Activated T-cell treated with anti-CD3 and anti-CD28 coated beads for 48 hours (primary cell): ENCODE data around the gene APOL6.

ENCODE experiments used
- DNase-seq: peaks from one replicate; pipeline ENCODE4 v3.0.0-alpha.2; 2020; ENCODE audit warnings: low read depth

APOL6 gene, protein sequence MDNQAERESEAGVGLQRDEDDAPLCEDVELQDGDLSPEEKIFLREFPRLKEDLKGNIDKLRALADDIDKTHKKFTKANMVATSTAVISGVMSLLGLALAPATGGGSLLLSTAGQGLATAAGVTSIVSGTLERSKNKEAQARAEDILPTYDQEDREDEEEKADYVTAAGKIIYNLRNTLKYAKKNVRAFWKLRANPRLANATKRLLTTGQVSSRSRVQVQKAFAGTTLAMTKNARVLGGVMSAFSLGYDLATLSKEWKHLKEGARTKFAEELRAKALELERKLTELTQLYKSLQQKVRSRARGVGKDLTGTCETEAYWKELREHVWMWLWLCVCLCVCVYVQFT

DNA sequence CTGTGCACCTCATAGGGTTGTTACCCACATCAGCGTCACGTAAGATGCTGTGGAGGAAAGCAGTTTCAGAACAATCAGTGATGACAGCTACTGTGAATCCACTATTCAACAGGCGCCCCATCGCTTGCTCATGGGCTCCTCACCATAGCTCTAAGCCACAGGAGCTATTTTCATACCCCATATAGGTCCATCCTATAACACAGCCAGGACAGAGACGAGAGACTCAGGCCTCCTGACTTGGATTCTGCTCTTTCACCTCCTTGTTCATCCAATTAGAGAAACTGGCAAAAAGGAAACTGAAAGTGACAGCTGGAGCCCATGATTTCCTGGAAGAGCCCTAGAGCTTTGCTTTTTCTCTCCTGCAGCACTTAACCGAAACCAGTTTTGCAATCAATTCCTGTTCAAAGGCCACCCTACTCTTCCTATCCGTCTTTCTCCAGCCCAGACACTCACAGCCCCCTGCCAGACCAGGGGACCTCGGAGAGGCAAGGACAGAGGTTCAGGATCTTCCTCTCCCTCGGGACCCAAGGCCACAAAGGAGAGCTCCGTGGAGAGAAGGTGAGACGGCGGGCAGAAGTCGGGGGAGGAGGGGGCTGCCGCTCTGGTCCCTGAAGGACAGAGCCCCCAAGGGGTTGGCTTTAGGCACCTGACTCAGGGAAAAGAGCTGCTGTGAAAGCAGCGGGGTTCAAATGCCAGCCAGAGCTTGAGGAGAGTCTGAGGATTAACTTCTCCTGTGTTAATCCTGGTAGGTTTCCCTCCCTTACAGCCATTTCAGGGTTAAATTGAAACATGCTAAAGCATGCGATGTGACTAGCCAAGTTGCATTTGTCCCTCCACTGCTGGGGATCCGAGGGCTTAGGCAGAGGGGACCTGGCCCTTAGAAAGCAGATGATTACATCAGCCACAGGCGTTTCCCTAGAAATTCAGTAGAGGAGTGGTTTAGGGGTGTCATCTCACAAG lies at the start of gene APOL6:
Gene APOL6 (plus strand): TSS at position 381 of the 960 bp plus-strand sequence. CDS start 7,980 bp downstream, outside the sequence.
- peak; percentile 49 for DNase-seq

DNA sequence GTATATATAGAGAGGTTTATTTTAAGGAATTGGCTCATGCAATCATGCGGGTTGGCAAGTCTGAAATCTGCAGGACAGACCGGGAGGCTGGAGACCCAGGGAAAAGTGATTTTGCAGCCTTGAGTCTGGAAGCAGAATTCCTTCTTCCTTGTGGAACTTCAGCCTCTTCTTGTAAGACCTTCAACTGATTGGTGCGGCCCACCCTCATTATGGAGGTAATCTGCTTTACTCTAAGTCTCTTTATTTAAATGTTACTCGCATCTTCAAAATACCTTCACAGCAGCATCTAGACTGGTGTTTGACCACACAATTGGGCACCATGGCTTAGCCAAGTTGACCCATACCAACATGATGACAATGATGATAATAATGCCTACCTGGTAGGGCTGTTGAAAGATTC lies 48.9 kb upstream of the APOL6 start:
- no peak for DNase-seq

DNA sequence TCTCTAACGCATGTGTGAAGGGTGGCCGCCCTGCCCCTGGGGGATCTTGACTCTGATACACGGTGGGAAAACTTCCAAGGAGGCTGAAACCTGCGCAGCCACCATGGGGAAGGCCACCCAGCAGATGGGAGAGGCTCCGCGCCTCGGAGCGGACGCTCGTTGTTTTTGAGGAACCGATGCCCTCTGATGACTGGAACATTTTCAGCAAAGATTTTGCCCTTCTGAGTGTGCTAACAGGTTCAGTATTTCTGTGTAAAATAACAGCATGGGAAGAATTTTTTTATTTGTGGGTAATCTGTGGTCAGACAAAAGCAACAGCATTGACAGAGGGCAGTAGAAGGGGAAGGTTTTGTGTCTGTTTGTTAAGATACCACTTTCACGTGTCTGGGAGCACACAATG lies 47.8 kb upstream of the APOL6 start:
- no peak for DNase-seq

DNA sequence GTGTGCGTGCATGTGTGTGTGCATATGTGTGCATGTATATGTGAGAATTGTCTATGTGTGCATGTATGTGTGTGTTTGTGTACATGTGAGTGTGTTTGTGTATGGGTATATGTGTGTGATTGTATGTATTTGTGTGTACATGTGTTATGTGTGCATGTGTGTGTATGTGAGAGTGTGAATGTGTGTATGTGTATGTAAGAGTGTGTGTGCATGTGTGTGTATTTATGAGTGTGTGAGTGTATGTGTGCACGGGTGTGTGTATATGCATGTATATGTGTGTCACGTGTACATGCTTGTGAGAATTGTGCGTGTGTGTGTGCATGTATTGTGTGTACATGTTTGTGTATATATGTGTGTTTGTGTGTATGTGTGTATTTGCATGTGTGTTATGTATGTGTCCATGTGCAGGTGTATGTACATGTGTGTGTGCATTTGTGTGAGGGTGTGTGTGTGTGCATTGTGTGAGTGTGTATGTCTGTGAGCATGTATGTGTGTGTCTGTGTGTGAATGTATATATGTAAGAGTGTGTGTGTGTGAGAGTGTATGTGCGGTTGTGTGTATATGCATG lies 47.1 kb upstream of the APOL6 start:
- no peak for DNase-seq

DNA sequence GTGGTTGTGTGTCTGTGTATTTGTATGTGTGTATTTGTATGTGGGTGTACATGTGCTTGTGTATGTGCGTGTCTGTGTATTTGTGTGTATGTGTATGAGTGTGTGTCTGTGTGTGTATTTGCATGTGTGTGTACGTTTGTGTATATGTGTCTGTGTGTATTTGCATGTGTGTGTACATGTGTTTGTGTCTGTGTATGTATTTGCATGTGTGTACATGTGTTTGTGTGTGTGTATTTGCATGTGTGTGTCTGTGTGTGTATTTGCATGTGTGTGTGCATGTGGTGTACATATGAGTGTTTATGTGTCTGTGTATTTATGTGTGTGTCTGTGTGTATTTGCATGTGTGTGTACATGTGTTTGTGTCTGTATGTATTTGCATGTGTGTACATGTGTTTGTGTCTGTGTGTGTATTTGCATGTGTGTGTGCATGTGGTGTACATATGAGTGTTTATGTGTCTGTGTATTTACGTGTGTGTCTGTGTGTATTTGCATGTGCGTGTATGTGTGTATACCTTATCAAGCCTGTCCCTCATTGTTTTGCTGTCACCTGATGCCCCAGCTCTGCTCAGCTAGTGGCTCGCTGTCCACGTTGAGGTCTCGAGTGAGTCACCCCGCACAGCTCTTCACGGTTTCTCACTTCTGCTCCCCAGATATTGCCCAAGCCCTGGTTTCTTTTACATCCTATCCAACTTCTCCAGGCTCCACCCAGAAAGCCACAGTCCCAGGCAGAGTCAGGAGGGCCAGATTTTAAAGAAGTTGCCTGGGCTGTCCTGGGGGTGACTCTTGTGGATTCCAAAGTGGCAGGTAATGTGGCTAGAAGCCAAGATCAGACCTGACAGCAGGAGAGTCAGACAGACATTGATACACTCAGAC lies 46.3 kb upstream of the APOL6 start:
- DNase-seq = no peak

DNA sequence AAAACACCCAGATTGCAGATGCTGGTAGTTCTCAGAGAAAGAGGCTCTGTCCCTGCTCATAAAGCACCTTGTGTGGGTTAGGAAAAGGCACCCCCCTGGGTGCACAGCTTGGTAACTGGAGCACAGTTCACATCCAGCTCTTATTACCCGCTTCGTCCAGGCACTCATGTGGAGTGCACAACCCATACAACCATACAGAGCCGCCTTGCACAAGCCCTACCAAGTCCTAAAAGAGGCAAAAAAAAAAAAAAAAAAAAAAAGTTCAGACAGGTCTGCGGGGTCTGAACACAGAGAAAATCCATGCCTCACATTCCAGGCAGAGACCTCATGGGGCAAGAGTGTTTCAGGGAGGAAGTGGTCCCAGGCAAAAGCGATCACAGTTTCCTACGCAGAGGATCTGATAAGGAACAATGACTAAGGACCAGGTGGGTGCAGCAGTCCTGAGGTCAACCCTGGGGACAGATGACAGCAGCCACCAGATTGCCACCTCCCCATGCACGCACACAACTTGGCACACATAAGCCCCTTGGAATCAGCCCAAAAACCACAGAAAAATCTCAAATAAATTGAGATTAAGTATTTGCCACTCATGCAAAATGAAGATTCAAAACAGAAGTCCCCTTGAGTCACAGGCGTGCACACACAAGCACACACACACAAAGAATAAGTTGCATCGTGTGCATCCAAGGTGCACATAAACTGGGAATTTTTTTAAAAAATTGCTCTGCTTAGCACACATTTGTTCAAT lies 43.5 kb upstream of the APOL6 start:
- DNase-seq = peak; percentile 27

DNA sequence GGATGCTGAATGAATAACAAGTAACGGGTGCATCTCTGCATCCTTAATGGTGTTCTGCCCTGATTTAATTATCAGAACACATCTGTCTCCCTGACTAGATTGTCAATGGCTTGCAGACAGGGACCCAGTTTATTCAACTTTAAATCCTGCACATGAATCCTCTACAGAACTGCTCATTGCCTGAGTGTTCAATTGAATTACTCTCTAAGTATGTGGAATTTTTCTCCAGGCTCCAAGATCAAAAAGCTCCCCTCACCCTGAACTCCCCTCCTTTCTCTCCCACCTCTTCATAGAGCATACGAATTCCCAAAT lies 42.9 kb upstream of the APOL6 start:
- no peak for DNase-seq

DNA sequence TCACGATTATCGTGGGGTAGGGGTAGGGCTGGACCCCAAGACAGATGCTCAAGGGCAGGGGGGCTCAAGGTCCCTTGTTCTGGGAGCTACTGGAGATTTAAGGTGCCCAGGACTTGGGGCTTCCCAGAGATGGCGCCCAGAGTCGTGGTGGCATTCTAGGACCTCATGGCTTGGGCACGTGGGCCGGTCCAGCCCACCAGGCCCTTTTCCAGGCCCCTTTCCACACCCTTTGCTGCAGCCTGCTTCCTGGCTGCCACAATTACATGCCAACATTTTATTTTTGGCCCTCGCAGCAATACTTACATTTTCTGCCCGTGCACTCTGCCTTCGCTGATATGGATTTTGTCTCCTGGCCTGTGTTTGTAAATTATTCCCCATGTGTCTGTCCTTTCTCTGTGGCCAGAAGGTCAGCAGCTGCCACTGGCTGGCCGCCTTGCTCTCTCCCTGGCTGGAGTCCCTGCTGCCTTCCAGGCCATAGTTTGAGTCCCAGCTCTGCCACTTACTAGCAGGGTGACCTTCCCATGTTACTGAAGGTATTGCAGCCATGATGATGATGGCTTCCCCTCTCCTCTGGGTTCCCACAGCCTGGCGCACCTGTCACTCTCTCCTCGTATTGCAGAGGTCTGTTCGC lies 42.3 kb upstream of the APOL6 start:
- no peak for DNase-seq

DNA sequence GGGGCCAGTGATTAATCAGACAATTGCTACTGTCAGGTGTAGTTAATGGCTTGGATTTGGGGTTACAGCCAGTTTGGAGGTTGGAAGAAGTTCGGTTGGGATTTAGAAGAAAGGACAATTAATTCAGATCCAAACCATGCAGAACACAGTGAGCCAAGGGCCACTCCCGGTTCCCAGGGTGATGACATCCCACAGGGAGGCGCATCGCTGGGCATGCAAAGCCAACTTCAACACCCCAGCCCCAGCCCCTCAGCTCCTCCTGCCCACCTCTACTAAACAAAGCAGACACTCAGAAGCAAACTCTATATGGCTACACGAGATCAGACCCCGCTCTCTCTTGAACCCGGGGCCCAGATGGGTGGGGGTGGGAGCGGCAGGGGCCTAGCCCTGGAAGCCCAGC lies 41.3 kb upstream of the APOL6 start:
- DNase-seq = no peak

DNA sequence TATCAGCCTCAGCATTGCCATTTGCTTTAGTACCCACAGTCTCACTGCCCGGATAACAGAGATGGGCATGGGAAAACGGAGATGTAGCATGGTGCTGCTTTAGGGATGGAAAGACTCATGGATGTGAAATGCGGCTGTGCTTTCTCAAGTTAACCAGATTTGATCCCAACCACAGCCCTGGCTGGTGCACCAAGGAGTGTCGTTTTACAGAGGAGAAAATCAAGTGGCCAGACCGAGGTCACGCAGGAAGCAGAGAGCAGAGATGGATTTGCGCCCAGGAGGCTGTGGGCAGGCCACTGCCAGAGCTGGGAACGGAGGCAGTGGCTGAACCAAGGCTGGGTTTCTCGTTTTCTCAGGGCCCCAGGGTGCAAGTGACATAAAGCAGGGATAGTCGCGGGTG lies 40.2 kb upstream of the APOL6 start:
- no peak for DNase-seq

DNA sequence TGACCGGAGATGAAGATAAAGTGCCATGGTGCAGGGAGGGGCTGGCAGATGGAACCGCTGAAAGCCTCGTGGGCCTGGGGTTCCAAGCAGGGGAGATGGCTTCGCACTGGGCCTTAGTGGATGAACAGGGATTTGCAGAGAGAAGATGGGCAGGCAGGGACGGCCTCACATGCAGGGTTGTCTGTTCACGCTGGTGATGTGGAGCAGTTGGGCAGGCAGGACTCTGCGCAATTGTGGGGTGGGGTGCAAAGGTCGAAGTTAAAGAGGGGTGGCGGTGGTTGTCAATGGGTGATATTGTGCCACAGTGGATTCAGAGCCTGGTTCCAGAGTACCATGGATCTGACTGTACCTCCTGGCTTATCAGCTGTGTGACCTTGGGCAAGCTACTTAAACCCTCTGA lies 39.0 kb upstream of the APOL6 start:
- no peak for DNase-seq

DNA sequence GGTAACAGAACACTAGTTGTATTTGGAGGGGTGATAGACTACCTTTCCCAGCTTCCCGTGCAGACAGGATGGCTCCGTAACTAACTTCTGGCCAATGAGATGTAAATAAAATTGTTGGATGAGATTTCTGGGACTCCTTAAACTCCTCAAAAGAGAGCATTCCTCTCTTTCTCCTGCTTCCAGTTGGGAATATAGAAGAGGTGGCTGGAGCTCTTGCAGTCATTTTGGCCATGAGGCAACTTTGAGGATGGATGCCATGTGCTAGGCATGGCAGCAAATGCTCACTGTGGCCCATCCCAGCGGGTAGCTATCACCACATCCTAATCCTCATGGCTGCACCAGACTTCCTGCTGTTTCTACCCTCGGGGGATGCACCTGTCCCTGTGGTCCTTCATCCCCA lies 38.5 kb upstream of the APOL6 start:
- DNase-seq = no peak

DNA sequence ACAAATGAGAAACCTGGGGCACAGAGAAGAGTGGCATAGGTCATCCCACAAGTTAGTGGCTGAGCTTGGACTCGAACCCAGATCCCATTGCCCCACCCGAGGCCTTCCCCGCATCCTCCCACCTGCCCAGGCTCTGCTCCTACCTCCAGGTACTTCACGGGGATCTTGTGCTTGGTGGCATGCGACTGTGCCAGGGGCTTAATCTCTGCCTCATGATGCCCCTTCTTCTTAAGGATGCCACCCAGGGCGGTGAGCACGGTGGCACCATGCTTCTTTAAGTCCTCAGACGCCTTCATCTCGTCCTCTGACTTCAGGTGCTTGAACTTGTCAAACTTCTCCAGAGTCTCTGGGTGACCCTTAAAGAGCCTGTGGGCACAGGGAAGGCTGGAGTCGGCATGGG lies 37.5 kb upstream of the APOL6 start:
- DNase-seq = no peak

DNA sequence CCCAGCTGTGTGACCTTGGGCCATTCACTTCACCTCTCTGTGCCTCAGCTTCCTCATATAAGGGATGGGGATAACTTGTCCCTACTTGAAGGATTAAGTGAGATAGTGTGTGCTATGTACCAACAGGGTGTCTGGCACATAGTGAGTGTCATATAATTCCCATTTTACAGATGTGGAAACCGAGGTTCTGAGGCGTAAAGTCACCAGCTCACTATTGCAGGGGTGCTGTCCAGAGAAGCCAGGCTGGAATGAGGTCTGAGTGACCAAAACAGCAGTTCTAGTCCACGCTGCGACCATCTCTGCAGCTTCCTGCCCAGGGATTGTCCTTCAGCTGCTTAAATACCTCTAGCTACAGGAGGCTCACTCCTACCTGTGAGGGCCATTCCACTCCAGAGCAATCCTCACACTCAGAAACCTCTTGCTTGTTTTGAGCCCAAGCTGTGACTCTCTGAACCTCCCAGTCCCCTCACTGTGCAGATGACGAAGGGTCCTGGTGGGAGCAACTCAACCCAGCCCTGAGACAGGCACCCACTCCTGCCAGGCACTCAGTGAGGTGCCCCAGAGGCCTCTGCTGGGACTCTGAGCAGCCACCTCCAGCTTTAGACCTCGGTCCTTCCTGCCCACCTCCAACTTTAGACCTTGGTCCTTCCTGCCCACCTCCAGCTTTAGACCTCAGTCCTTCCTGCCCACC lies 36.9 kb upstream of the APOL6 start:
- no peak for DNase-seq

DNA sequence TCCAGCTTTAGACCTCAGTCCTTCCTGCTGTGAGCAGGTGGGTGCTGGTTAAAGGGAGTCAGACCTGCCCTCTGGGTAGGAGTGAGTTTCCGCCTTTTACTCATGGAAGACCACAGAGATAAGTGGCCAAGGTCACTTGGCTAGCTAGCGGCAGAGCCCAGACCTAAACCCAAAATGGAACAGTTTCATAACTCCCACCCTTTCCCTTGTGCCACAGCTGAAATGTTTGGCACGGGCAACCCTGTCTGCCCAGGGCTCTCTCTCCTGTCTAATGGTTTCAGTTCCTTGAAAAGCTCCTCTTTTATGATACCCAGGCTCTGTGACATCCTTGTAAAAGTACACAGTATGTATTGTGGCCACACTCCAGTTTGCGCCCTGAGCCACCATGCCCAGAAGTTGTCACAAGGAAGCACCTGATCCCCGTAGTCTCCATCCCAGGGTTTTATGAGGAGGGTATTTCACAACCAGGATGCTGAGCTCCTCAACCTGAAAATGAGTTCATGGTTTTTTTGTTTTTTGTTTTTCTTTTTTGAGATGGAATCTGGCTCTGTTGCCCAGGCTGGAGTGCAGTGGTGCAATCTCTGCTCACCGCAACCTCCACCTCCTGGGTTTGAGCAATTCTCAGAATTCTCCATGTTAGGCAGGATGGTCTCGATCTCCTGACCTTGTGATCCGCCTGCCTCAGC lies 36.2 kb upstream of the APOL6 start:
- DNase-seq = no peak

DNA sequence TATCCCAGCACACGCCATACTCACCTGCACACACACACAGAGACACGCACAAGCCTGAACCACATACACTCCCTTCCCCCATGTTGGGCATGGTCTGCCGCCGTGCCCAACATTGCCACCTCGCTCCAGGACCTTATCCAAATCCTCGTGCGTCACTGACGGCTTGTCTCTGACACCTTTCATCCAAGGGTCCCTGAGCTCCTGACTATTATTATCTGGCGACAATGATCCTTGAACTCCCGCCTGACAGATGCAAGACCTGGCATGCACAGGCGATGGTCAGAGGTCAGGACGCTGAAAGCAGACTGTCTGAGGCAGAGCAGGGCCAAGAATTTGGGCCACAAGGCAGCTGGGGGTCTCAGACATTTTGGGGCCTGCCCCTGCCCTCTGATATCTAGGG lies 35.3 kb upstream of the APOL6 start:
- no peak for DNase-seq

DNA sequence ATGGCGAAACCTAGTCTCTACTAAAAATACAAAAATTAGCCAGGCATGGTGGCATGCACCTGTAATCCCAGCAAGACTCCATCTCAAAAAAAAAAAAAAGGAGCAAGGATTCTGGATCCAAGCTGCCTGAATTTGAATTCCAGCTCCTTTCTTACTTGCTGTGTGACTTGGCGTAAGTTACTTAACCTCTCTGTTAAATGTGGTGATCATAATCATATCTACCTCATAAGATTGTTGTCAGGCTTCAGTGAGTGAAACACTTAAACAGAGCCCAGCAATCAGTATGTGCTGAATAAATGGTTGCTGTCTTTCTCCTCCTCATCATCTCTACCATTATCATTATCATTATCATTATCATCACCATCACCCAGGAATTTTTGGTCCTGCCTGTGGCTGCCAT lies 33.8 kb upstream of the APOL6 start:
- DNase-seq = no peak

DNA sequence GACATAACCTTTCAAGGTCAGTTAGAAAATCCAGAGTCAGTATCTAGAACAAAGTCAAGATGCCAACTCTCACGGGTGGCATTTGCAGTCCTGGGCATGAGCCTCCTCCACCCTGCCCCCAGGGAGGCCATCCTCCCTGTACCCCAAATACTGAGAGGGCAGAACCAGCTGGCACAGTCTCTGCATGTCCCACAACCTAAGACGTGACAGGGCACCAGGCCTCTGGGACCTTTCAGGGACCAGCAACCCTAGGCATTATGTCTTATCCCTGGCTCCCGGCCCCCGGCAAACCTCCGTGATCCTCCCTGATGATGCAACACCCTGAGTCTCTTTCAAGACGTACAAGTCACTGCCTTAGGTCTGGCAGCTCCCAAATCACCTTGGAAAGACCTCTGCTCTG lies 33.1 kb upstream of the APOL6 start:
- DNase-seq = no peak

DNA sequence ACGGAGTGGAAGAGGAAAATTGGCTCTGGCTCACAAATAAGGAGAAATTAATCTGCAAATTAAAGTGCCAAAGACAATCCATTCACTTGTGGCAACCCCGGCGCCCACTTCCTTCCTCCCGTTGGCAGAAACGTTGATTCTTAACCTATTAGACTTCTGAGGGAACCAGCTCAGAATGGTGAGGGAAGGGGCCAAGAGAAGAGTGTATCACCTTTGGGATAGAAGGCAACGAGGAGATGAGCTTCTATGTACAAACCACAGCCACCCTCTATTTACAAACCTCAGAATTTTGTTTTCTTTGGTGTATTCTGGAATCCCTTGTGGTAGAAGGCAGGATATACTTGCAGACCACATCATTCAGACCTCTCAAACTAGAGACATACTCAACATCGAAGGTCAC lies 32.2 kb upstream of the APOL6 start:
- no peak for DNase-seq
